ENCODE measurements around the gene ZNF184. TPM values are rescaled to one million over a fixed set of nuclear protein-coding genes. Genes with fewer than 3 reads are reported as not detected.

ZNF184 gene
- 1 to 10 TPM; 4.5 to 5.2 (median 4.9) TPM for total RNA-seq

- Mint-ChIP-seq H3K4me3 (peak within 1 kb of the TSS; percentile 91), H3K4me1 (ENCODE audit: low read depth) (peaks cover 44% of the 10 kb centered on the region), H3K9me3 (no peaks in the 10 kb centered on the region), H3K36me3 (ENCODE audit: insufficient read depth) (peaks cover 23% of the 10 kb centered on the region), H3K27me3 (ENCODE audit: low read depth) (no peaks in the 10 kb centered on the region)
- DNase-seq (peak; percentile 72), ATAC-seq (peak; percentile 94 to 95)
These were observed at the start of gene ZNF184 for GRCh38 chr6:27472617-27473400. ZNF184 (minus strand) TSS chr6:27473105; CDS start chr6:27472294, 811 bp downstream.

- Mint-ChIP-seq H3K4me3 (peak overlapping the region; percentile 91), H3K4me1 (ENCODE audit: low read depth) (peaks cover 9% of the 10 kb centered on the region), H3K9me3 (no peaks in the 10 kb centered on the region), H3K27me3 (ENCODE audit: low read depth) (peaks cover 23% of the 10 kb centered on the region), H3K36me3 (ENCODE audit: insufficient read depth) (no peaks in the 10 kb centered on the region)
- DNase-seq (peak; percentile 53), ATAC-seq (peak; percentile 82 to 87)
These were observed 46.2 kb upstream of the ZNF184 start for GRCh38 chr6:27518881-27519795.

DNA sequence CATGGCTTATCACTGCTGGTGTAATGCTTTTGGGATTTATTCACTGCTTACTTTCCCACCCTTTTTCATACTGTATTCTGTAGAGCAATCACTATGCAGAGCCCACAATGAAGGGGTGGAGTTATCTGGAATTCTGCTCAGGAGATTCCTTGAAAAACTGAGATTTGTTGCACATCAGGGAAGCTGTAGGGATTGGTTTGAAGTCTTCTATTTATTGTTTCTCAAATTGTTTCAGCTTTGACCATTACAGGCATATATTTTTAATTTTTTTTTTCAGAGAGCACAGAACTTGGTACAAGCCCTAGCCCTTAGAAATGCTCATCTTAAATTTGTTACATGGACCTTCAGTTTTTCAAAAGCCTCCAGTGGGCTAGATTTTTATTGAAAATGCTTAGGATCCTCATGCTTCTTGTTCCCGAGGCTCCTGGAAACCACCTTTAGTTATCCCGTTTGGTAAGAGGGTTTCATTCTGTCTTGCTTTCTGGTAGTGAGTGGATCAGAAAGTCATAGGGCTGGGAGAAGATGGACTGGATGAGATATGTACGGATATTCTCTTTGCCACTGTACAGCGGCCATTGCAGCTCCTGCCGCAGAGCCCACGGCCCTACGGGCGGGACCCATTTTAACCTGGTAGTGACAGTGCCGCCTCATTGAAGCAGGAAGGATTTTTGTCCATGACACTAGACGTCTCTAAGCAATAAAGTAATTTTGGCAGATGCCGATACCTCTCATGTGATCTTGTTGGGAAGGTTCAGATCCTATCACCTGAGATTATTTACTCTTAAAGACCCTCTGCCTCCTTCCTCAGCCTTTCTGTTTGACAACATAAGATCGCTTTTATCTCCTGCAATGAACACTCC is 45.3 kb upstream of the ZNF184 start:
- peaks cover 32% of the 10 kb centered on the region for H3K27me3 Mint-ChIP-seq (ENCODE audit: low read depth)
- peak overlapping the region; percentile 91 for H3K4me3 Mint-ChIP-seq
- DNase-seq (no peak), ATAC-seq (no peak)
- peaks cover 9% of the 10 kb centered on the region for H3K4me1 Mint-ChIP-seq (ENCODE audit: low read depth)
- H3K36me3 Mint-ChIP-seq (ENCODE audit: insufficient read depth): no peaks in the 10 kb centered on the region
- no peaks in the 10 kb centered on the region for H3K9me3 Mint-ChIP-seq

DNA sequence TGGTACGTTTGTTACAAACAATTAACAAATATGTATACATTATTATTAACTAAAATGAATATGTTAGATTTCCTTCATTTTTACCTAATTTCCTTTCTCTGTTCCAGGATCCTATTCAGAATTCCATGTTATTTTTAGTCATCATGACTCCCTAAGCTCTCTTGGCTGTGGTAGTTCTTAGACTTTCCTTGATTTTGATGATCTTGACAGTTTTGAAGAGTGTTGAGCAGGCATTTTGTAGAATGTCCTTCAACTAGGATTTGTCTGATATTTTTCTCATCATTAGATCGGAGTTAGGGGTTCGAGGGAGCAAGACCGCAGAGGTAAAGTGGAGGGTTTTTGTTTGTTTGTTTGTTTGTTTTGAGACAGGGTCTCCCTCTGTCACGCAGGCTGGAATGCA is 44.3 kb upstream of the ZNF184 start:
- ATAC-seq (no peak), DNase-seq (no peak)
- Mint-ChIP-seq H3K27me3 (ENCODE audit: low read depth) (peaks cover 41% of the 10 kb centered on the region), H3K4me3 (peak overlapping the region; percentile 37), H3K36me3 (ENCODE audit: insufficient read depth) (peaks cover 1% of the 10 kb centered on the region), H3K9me3 (no peaks in the 10 kb centered on the region), H3K4me1 (ENCODE audit: low read depth) (peaks cover 9% of the 10 kb centered on the region)

DNA sequence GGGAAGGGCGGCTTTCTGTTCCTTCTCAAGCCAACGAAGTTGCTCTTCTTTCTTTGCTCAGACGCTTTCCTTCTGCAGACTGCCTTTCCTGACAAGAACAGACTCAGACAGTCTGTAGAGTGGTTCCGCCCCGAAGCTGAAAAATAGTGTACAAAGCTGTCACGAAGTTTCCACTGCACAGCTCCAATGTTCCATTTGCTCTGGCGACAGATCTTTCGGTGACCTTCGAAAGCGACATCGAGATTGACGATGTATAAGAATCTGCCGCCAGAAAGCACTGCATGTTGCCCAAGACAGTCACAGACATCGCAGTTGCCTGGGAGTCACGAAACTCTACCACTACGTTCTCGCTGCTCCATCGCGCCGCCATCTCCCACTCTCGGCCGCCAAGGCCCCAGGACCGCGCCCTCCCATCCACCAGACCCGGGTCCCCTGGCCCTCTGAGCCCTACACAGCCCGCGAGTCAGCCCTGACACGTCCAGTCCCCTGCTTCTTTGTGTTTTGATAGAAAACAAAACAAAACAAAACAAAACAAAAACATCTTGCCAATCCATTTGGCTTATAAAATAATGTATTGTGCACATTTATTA is 42.1 kb upstream of the ZNF184 start:
- DNase-seq (peak; percentile 9), ATAC-seq (no peak)
- H3K4me3 Mint-ChIP-seq: peak overlapping the region; percentile 7
- no peaks in the 10 kb centered on the region for H3K9me3 Mint-ChIP-seq
- peaks cover 9% of the 10 kb centered on the region for H3K4me1 Mint-ChIP-seq (ENCODE audit: low read depth)
- peaks cover 1% of the 10 kb centered on the region for H3K36me3 Mint-ChIP-seq (ENCODE audit: insufficient read depth)
- H3K27me3 Mint-ChIP-seq (ENCODE audit: low read depth): peaks cover 58% of the 10 kb centered on the region

DNA sequence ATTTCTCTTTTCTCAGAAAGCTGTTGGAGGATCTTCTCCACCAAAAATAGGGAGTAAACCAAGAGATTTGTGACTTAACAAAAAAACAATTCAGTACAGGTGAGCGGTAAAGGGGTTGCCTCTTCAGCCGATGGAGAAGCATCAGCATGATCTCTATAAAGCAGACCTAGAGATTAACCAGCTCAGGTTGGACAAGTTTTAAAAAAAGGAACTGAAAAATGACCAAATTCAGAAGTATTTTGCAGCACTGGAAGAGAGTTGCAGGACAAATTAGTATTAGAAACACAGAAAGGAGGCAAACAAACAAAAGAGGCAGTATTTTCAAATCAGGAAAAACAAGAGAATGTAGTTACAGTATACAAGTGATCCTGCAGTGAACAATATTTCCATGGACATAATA is 39.6 kb upstream of the ZNF184 start:
- DNase-seq (no peak), ATAC-seq (no peak)
- Mint-ChIP-seq H3K4me3 (no peak overlapping the region), H3K36me3 (ENCODE audit: insufficient read depth) (peaks cover 1% of the 10 kb centered on the region), H3K9me3 (no peaks in the 10 kb centered on the region), H3K4me1 (ENCODE audit: low read depth) (no peaks in the 10 kb centered on the region), H3K27me3 (ENCODE audit: low read depth) (peaks cover 71% of the 10 kb centered on the region)

DNA sequence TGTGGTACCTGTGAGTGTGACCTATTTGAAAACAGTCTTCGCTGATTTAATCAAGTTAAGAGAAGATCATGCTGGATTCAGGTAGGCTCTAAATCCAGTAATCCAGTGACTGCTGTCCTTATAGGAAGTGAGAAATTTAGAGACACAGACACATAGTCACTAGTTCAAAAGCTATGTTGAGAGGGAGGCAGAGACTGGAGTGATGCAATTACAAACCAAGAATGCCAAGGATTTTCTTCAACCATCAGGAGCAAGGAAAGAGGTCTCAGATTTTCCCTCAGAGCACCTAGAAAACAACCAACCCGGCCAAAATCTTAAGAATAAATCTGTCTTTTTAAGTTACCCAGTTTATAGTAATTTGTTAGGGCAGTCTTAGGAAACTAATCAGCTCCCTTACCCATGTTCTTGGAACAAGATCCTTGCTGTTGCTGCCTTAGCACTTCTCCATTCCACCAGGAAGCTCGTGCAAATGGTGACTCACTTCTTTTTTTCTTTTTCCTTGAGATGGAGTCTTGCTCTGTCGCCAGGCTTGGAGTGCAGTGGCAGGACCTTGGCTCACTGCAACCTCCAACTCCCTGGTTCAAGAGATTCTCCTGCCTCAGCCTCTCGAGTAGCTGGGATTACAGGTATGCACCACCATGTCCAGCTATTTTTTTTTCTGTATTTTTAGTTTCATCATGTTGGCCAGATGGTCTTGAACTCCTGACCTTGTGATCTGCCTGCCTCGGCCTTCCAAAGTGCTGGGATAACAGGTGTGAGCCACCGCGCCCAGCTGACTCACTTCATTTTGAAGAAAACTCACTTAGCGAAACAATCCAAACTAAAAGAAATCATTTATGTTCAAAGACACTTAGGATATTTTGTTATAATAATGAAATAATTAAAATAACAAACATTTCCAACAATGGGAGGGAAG is 34.4 kb upstream of the ZNF184 start:
- Mint-ChIP-seq H3K4me3 (no peak overlapping the region), H3K9me3 (no peaks in the 10 kb centered on the region), H3K27me3 (ENCODE audit: low read depth) (peaks cover 35% of the 10 kb centered on the region), H3K4me1 (ENCODE audit: low read depth) (peaks cover 27% of the 10 kb centered on the region), H3K36me3 (ENCODE audit: insufficient read depth) (no peaks in the 10 kb centered on the region)
- no peak for ATAC-seq
- DNase-seq: no peak

- peaks cover 30% of the 10 kb centered on the region for H3K4me1 Mint-ChIP-seq (ENCODE audit: low read depth)
These were observed 32.5 kb upstream of the ZNF184 start for GRCh38 chr6:27505209-27506027.

DNA sequence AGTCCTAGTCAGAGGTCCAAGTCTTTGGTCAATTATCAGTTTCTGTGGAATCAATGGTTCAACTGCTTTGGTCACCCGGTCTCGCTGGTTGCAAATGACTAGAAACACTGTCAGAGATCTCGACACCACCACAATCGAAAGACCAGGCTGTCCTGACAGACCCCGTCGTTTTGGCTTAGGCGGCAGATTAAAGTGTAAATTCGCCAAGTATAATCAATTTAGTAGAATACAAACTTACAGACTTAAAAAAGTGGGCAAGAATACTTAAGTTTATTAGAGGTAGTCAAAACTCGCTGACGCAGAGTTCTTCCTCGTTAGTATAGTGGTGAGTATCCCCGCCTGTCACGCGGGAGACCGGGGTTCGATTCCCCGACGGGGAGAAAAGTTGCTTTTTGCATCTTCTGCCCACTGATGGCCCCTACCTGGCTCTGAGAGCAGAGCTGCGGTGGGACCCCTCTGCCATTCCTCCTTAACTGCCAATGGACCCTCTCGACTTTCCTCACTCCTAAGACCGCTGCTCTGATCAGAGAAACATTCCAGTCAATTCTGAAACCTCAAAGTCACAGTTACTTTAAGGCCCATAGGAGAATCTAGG is 30.6 kb upstream of the ZNF184 start:
- Mint-ChIP-seq H3K4me3 (peak overlapping the region; percentile 93), H3K36me3 (ENCODE audit: insufficient read depth) (no peaks in the 10 kb centered on the region), H3K9me3 (no peaks in the 10 kb centered on the region), H3K4me1 (ENCODE audit: low read depth) (peaks cover 30% of the 10 kb centered on the region), H3K27me3 (ENCODE audit: low read depth) (peaks cover 13% of the 10 kb centered on the region)
- DNase-seq (peak; percentile 81), ATAC-seq (peak; percentile 47 to 56)

More at GRCh38 chr6:27505209-27506027, 32.5 kb upstream of the ZNF184 start:
- H3K4me3 Mint-ChIP-seq: no peak overlapping the region
- H3K36me3 Mint-ChIP-seq (ENCODE audit: insufficient read depth): no peaks in the 10 kb centered on the region
- no peaks in the 10 kb centered on the region for H3K9me3 Mint-ChIP-seq
- peaks cover 21% of the 10 kb centered on the region for H3K27me3 Mint-ChIP-seq (ENCODE audit: low read depth)
- no peak for ATAC-seq
- DNase-seq: peak; percentile 23

DNA sequence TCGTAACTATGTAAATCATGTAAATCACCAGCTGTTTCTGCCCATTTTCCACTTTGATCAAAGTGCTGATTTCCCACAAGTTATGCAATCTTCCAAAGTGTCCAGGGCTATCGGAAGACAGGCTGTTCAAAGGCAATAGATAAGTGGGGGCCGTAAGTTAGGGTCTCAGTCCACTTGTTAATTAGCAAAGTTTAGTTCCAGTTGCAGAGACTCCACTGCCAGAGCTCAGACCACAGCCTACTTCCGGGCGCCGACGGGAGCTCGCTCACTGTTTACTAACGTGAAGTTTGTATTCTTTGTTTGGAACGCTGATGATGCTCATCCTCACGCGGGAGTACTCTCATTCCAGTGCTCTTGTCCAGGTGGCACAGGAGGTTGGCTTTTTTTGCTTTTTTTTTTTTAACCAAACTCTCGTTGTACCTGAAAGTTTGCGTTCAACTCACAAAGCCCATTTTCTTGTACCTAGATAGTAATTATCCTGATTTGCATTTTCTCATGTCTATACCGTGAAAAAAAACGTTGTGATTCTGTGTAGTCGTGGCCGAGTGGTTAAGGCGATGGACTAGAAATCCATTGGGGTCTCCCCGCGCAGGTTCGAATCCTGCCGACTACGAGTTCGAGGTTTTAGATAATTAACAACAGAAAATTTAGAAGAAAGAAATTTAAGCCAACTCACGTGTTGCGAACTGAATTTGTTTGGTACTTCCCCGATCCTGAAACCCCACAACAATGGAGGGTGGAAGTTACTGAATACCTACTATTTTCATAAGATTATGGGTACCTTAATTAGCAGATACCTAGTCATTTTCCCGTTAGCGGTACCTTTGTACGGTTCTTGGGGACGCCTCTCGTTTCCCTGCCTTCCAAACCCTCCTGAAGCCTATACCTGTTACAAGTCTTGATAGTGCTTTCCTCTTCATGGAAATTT is 29.9 kb upstream of the ZNF184 start:
- Mint-ChIP-seq H3K9me3 (no peaks in the 10 kb centered on the region), H3K36me3 (ENCODE audit: insufficient read depth) (no peaks in the 10 kb centered on the region), H3K27me3 (ENCODE audit: low read depth) (peaks cover 19% of the 10 kb centered on the region), H3K4me1 (ENCODE audit: low read depth) (peaks cover 30% of the 10 kb centered on the region), H3K4me3 (peak overlapping the region; percentile 93)
- DNase-seq (peak; percentile 64), ATAC-seq (peak; percentile 72 to 74)

DNA sequence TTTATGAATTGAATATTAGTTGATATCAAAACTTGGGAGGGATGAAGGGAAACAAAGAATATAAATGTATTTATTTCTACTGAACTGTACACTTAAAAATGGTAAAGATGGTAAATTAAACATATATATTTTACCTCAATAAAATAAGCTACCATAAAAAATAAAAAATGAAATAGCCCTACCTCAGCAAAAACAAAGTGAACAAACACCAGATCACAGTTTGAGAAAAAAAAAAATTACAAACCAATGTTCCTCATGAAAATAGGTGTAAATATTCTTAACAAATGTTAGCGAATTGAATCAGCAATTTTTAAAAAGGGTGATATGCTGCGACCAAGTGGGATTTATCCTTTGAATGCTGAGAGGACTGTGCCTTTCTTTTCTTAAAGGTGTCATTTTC is 28.3 kb upstream of the ZNF184 start:
- no peak for DNase-seq

More for the DNA sequence above, 28.3 kb upstream of the ZNF184 start:
- Mint-ChIP-seq H3K27me3 (ENCODE audit: low read depth) (peaks cover 22% of the 10 kb centered on the region), H3K9me3 (no peaks in the 10 kb centered on the region), H3K4me1 (ENCODE audit: low read depth) (peaks cover 30% of the 10 kb centered on the region), H3K36me3 (ENCODE audit: insufficient read depth) (peaks cover 3% of the 10 kb centered on the region), H3K4me3 (no peak overlapping the region)
- no peak for ATAC-seq
